ENCODE data around the gene KPNA4. TPM values are rescaled to one million over a fixed set of nuclear protein-coding genes. Genes with fewer than 3 reads are reported as not detected.

Gene KPNA4
- total RNA-seq, 1 donor from 2014 or later: 57.1 TPM

- no peak for DNase-seq (ENCODE audit: low spot score)
- TF ChIP-seq CTCF (IDR thresholded peaks at IDR 0.05; ENCODE audit: unreplicated experiment): no peak
These were observed 20.4 kb downstream of the KPNA4 start for GRCh38 chr3:160544844-160545503.

GRCh38 chr3:160540551-160540950 lies 24.8 kb downstream of the KPNA4 start:
- Mint-ChIP-seq H3K9me3 (ENCODE audit: unreplicated experiment) (no peaks in the 10 kb centered on the region), H3K4me3 (ENCODE audit: unreplicated experiment) (no peak overlapping the region), H3K27ac (ENCODE audit: unreplicated experiment) (no peak overlapping the region), H3K27me3 (ENCODE audit: unreplicated experiment) (no peaks in the 10 kb centered on the region), H3K4me1 (ENCODE audit: unreplicated experiment) (peaks cover 11% of the 10 kb centered on the region), H3K36me3 (ENCODE audit: low read depth, unreplicated experiment) (peaks cover 4% of the 10 kb centered on the region)
- TF ChIP-seq CTCF (IDR thresholded peaks at IDR 0.05; ENCODE audit: unreplicated experiment): no peak
- DNase-seq (ENCODE audit: low spot score): no peak

More at GRCh38 chr3:160544844-160545503, 20.4 kb downstream of the KPNA4 start:
- H3K4me3 Mint-ChIP-seq (ENCODE audit: unreplicated experiment): no peak overlapping the region
- H3K36me3 Mint-ChIP-seq (ENCODE audit: low read depth, unreplicated experiment): peaks cover 4% of the 10 kb centered on the region
- H3K27me3 Mint-ChIP-seq (ENCODE audit: unreplicated experiment): no peaks in the 10 kb centered on the region
- H3K27ac Mint-ChIP-seq (ENCODE audit: unreplicated experiment): no peak overlapping the region
- peaks cover 22% of the 10 kb centered on the region for H3K4me1 Mint-ChIP-seq (ENCODE audit: unreplicated experiment)
- H3K9me3 Mint-ChIP-seq (ENCODE audit: unreplicated experiment): no peaks in the 10 kb centered on the region

GRCh38 chr3:160538895-160539294 lies 26.5 kb downstream of the KPNA4 start:
- TF ChIP-seq CTCF (IDR thresholded peaks at IDR 0.05; ENCODE audit: unreplicated experiment): no peak
- Mint-ChIP-seq H3K27ac (ENCODE audit: unreplicated experiment) (no peak overlapping the region), H3K4me3 (ENCODE audit: unreplicated experiment) (no peak overlapping the region), H3K36me3 (ENCODE audit: low read depth, unreplicated experiment) (no peaks in the 10 kb centered on the region), H3K4me1 (ENCODE audit: unreplicated experiment) (peaks cover 11% of the 10 kb centered on the region), H3K9me3 (ENCODE audit: unreplicated experiment) (no peaks in the 10 kb centered on the region), H3K27me3 (ENCODE audit: unreplicated experiment) (no peaks in the 10 kb centered on the region)
- no peak for DNase-seq (ENCODE audit: low spot score)

GRCh38 chr3:160537729-160538128 lies 27.6 kb downstream of the KPNA4 start:
- no peak overlapping the region for H3K4me3 Mint-ChIP-seq (ENCODE audit: unreplicated experiment)
- H3K27ac Mint-ChIP-seq (ENCODE audit: unreplicated experiment): no peak overlapping the region
- H3K27me3 Mint-ChIP-seq (ENCODE audit: unreplicated experiment): no peaks in the 10 kb centered on the region
- no peaks in the 10 kb centered on the region for H3K9me3 Mint-ChIP-seq (ENCODE audit: unreplicated experiment)
- peaks cover 11% of the 10 kb centered on the region for H3K4me1 Mint-ChIP-seq (ENCODE audit: unreplicated experiment)
- no peaks in the 10 kb centered on the region for H3K36me3 Mint-ChIP-seq (ENCODE audit: low read depth, unreplicated experiment)
- no peak for TF ChIP-seq CTCF (IDR thresholded peaks at IDR 0.05; ENCODE audit: unreplicated experiment)
- no peak for DNase-seq (ENCODE audit: low spot score)

GRCh38 chr3:160532371-160532770 lies 33.0 kb downstream of the KPNA4 start:
- no peak for DNase-seq (ENCODE audit: low spot score)
- Mint-ChIP-seq H3K27me3 (ENCODE audit: unreplicated experiment) (no peaks in the 10 kb centered on the region), H3K4me3 (ENCODE audit: unreplicated experiment) (no peak overlapping the region), H3K36me3 (ENCODE audit: low read depth, unreplicated experiment) (peaks cover 4% of the 10 kb centered on the region), H3K4me1 (ENCODE audit: unreplicated experiment) (no peaks in the 10 kb centered on the region), H3K27ac (ENCODE audit: unreplicated experiment) (no peak overlapping the region), H3K9me3 (ENCODE audit: unreplicated experiment) (no peaks in the 10 kb centered on the region)
- TF ChIP-seq CTCF (IDR thresholded peaks at IDR 0.05; ENCODE audit: unreplicated experiment): no peak
